Neural cell (in vitro differentiated cells): ENCODE measurements around the gene SYF2. TPM values are rescaled to one million over a fixed set of nuclear protein-coding genes. Genes with fewer than 3 reads are reported as not detected.

ENCODE experiments used
- H2AFZ ChIP-seq: fragments of 200-600, 300-800 bp; sonication (generic), shearing (Covaris generic); 2 replicates; pipeline ENCODE4 v1.6.0; 2014; ENCODE audit warnings: low read depth, mild to moderate bottlenecking, antibody characterized with exemption, low read length, moderate library complexity
- H3F3A ChIP-seq: fragments of 200-600 bp; shearing (Covaris generic); 2 replicates; pipeline ENCODE4 v1.6.1; 2016; ENCODE audit warnings: mild to moderate bottlenecking, moderate library complexity, mixed read lengths, antibody characterized with exemption, low read length; ENCODE audit not compliant: insufficient read depth, poor library complexity, severe bottlenecking
- H3K27ac ChIP-seq: fragments of 200-600, 300-800 bp; sonication (generic), shearing (Covaris generic); 2 replicates; pipeline ENCODE4 v1.5.1; 2014; ENCODE audit warnings: mild to moderate bottlenecking, low read length, moderate library complexity
- H3K27me3 ChIP-seq: fragments of 300-800, 200-600 bp; sonication (generic), shearing (Covaris generic); 2 replicates; pipeline ENCODE4 v1.6.0; 2014; ENCODE audit warnings: mild to moderate bottlenecking, low read depth, low read length, moderate library complexity; ENCODE audit not compliant: insufficient read depth
- H3K36me3 ChIP-seq: fragments of 300-800, 200-600 bp; sonication (generic), shearing (Covaris generic); 2 replicates; pipeline ENCODE4 v1.5.1; 2014; ENCODE audit warnings: mild to moderate bottlenecking, antibody characterized with exemption, low read length, moderate library complexity; ENCODE audit not compliant: insufficient read depth
- H3K4me2 ChIP-seq: fragments of 300-800, 200-600 bp; sonication (generic), shearing (Covaris generic); 2 replicates; pipeline ENCODE4 v1.6.0; 2014; ENCODE audit warnings: mild to moderate bottlenecking, low read length
- H3K4me3 ChIP-seq: fragments of 300-800, 200-600 bp; sonication (generic), shearing (Covaris generic); 2 replicates; pipeline ENCODE4 v1.5.1; 2014; ENCODE audit warnings: mild to moderate bottlenecking, low read length, moderate library complexity
- H3K79me2 ChIP-seq: fragments of 200-600 bp; shearing (Covaris generic); replicated peaks from 2 replicates; pipeline ENCODE4 v1.6.0; 2014; ENCODE audit warnings: mild to moderate bottlenecking, low read length, moderate library complexity; ENCODE audit not compliant: insufficient read depth
- H3K9ac ChIP-seq: fragments of 300-800, 200-600 bp; sonication (generic), shearing (Covaris generic); 2 replicates; pipeline ENCODE4 v1.6.1; 2016; ENCODE audit warnings: mild to moderate bottlenecking, low read length, mixed read lengths
- H3K9me2 ChIP-seq: fragments of 200-600 bp; shearing (Covaris generic); 2 replicates; pipeline ENCODE4 v1.6.1; 2016; ENCODE audit warnings: mild to moderate bottlenecking, low read length, mixed read lengths; ENCODE audit not compliant: insufficient read depth
- H3K9me3 ChIP-seq: fragments of 200-600, 300-800 bp; sonication (generic), shearing (Covaris generic); 2 replicates; pipeline ENCODE4 v1.6.1; 2016; ENCODE audit warnings: mild to moderate bottlenecking, mixed run types, low read length, moderate library complexity, mixed read lengths
- H4K20me1 ChIP-seq: fragments of 200-600 bp; shearing (Covaris generic); 2 replicates; pipeline ENCODE4 v1.6.1; 2016; ENCODE audit warnings: mild to moderate bottlenecking, mixed run types; ENCODE audit not compliant: insufficient read depth
- CTCF ChIP-seq: fragments of 450-650 bp; IDR thresholded peaks from 2 replicates; pipeline ENCODE4 v1.5.1; 2014; ENCODE audit warnings: antibody characterized with exemption, mild to moderate bottlenecking, moderate library complexity; ENCODE audit not compliant: poor library complexity, severe bottlenecking
- EP300 ChIP-seq: fragments of 450-650 bp; conservative IDR thresholded peaks from 2 replicates; pipeline ENCODE4 v1.6.1; 2014; ENCODE audit warnings: antibody characterized with exemption, mild to moderate bottlenecking, moderate library complexity; ENCODE audit not compliant: poor library complexity, severe bottlenecking
- EZH2 ChIP-seq: fragments of 200-600, 300-800 bp; shearing (Covaris generic), sonication (generic); IDR thresholded peaks from 2 replicates; pipeline ENCODE4 v1.6.1; 2014; ENCODE audit warnings: antibody characterized with exemption, low read length, borderline replicate concordance, mild to moderate bottlenecking; ENCODE audit not compliant: insufficient read depth, poor library complexity, severe bottlenecking
- MXI1 ChIP-seq: fragments of 450-650 bp; conservative IDR thresholded peaks from 2 replicates; pipeline ENCODE4 v1.6.1; 2014; ENCODE audit warnings: antibody characterized with exemption, mild to moderate bottlenecking; ENCODE audit not compliant: poor library complexity, severe bottlenecking
- POLR2AphosphoS5 ChIP-seq: IDR thresholded peaks from 2 replicates; pipeline ENCODE4 v1.6.1; 2012
- RAD21 ChIP-seq: fragments of 450-650 bp; conservative IDR thresholded peaks from 2 replicates; pipeline ENCODE4 v1.6.1; 2014; ENCODE audit warnings: antibody characterized with exemption, mild to moderate bottlenecking, moderate library complexity
- SMC3 ChIP-seq: fragments of 450-650 bp; conservative IDR thresholded peaks from 2 replicates; pipeline ENCODE4 v1.6.1; 2014; ENCODE audit warnings: antibody characterized with exemption, mild to moderate bottlenecking, moderate library complexity; ENCODE audit not compliant: poor library complexity
- TAF1 ChIP-seq: IDR thresholded peaks from 2 replicates; pipeline ENCODE4 v1.6.1; 2012; ENCODE audit warnings: low read depth
- polyA plus RNA-seq: library from polyadenylated mRNA; depleted of rRNA; stranded (reverse); fragments of >200 nt; gene quantifications from 2 replicates; pipeline ENCODE4 v1.2.3, GENCODE V29; 2014
- TF ChIP-seq, protein P1 (sequence below): IDR thresholded peaks from 2 replicates; pipeline ENCODE4 v1.6.1; 2012; ENCODE audit warnings: borderline replicate concordance

Gene SYF2
- polyA plus RNA-seq, 1 donor from 2014 or later = 94.1 TPM

- Histone ChIP-seq H3K4me3 (no peak overlapping the region), H3K4me2 (no peak overlapping the region), H3K9me3 (no peaks in the 10 kb centered on the region), H3K9me2 (no peaks in the 10 kb centered on the region), H3K79me2 (no peaks in the 10 kb centered on the region), H3K27ac (no peak overlapping the region), H3F3A (no peaks in the 10 kb centered on the region), H4K20me1 (no peaks in the 10 kb centered on the region), H3K9ac (no peak overlapping the region), H3K27me3 (no peaks in the 10 kb centered on the region), H2AFZ (no peak overlapping the region), H3K36me3 (no peaks in the 10 kb centered on the region)
- TF ChIP-seq MXI1 (no peak), CTCF (no peak), POLR2AphosphoS5 (no peak), EZH2 (no peak), SMC3 (no peak), RAD21 (no peak), EP300 (no peak), TAF1 (no peak)
- TF ChIP-seq, protein P1, sequence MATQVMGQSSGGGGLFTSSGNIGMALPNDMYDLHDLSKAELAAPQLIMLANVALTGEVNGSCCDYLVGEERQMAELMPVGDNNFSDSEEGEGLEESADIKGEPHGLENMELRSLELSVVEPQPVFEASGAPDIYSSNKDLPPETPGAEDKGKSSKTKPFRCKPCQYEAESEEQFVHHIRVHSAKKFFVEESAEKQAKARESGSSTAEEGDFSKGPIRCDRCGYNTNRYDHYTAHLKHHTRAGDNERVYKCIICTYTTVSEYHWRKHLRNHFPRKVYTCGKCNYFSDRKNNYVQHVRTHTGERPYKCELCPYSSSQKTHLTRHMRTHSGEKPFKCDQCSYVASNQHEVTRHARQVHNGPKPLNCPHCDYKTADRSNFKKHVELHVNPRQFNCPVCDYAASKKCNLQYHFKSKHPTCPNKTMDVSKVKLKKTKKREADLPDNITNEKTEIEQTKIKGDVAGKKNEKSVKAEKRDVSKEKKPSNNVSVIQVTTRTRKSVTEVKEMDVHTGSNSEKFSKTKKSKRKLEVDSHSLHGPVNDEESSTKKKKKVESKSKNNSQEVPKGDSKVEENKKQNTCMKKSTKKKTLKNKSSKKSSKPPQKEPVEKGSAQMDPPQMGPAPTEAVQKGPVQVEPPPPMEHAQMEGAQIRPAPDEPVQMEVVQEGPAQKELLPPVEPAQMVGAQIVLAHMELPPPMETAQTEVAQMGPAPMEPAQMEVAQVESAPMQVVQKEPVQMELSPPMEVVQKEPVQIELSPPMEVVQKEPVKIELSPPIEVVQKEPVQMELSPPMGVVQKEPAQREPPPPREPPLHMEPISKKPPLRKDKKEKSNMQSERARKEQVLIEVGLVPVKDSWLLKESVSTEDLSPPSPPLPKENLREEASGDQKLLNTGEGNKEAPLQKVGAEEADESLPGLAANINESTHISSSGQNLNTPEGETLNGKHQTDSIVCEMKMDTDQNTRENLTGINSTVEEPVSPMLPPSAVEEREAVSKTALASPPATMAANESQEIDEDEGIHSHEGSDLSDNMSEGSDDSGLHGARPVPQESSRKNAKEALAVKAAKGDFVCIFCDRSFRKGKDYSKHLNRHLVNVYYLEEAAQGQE = no peak
Measured at GRCh38 chr1:25206201-25206600, 26.1 kb downstream of the SYF2 start.

DNA sequence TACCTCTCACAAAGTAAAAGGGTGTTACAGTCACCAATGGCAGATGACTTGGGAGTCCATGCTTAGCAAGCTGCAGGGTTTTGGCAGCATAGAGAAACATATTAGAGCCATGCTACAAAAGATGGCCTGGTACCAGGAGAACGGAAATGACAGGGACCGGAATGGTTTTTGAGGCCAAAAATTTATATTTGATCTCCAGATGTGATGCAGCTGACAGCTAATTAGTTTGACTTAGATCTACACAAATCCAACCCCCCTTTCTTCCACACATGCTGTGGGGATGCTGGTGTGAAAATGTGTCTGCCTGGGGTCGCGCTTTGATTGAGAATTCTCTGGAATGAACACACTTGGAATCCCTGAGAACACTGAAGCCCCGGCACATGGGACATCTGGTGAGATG, 26.5 kb downstream of the SYF2 start:
- Histone ChIP-seq H4K20me1 (no peaks in the 10 kb centered on the region), H2AFZ (no peak overlapping the region), H3K79me2 (no peaks in the 10 kb centered on the region), H3K27ac (no peak overlapping the region), H3K36me3 (no peaks in the 10 kb centered on the region), H3K27me3 (no peaks in the 10 kb centered on the region), H3K9ac (no peak overlapping the region), H3K4me2 (no peak overlapping the region), H3K9me3 (no peaks in the 10 kb centered on the region), H3F3A (no peaks in the 10 kb centered on the region), H3K4me3 (no peak overlapping the region), H3K9me2 (no peaks in the 10 kb centered on the region)
- no peak for TF ChIP-seq RAD21
- TF ChIP-seq TAF1 = no peak
- TF ChIP-seq POLR2AphosphoS5 = no peak
- TF ChIP-seq MXI1 = no peak
- TF ChIP-seq, protein P1 = no peak
- TF ChIP-seq EZH2 = no peak
- TF ChIP-seq SMC3 = no peak
- TF ChIP-seq CTCF = no peak
- TF ChIP-seq EP300 = no peak
